Coronary artery (tissue), 2 donors: ENCODE results near the gene PAMR1.

Source experiments
- DNase-seq: peaks from one replicate; pipeline ENCODE4 v3.0.0-alpha.2; 2017; ENCODE audit warnings: low spot score
- H3K27ac ChIP-seq, 2 donors: fragments of 200-600 bp; sonication (generic); one replicate each; pipeline ENCODE4 v1.5.1; 2016 to 2019
- H3K4me3 ChIP-seq: fragments of 200-600 bp; sonication (generic); 2 replicates; pipeline ENCODE4 v1.5.1; 2016; ENCODE audit warnings: mild to moderate bottlenecking, moderate library complexity
- TF ChIP-seq, protein P1 (sequence below): fragments of 200-600 bp; sonication (generic); IDR thresholded peaks from one replicate; pipeline ENCODE4 v1.5.1; 2019; ENCODE audit warnings: antibody characterized with exemption

PAMR1 gene

DNA sequence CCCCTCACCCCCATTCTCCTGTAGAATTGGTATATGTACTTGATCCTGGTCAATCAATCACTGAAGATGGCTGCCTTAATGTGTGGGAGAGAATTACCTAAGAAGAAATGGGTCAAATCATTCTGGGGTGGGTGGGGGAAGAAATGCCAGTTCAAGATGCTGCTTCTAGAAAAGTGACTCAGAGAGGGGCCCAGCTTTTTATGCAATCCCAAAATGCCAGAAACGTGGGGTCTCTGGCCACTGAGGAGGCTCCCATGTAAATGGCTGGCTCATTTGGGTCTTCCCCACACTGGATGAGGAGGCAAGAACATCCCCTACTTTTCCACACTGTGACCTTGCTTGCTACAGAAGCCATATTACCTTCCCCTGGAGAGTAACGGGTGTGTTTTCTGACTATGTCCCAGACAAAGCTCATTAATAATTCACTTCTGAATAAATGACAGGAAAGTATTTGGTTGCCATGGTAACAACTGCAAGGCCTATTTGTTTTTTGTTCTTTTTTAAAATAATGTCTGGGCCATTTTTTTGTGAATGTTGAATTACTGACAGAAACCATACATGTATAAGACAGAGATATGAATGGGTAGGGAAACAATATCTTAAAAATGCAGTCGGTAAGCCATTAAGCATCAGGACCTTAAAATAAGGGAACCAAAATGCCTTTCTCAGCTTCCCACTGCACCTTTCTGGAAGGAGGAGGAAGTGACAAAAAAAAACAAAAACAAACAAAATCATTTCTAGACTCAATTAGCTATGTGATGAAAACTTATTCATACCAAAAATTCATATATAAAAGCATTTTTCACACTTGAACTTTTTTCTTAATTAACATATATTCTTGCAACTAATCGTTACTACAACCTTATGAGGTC lies 138.1 kb downstream of the PAMR1 start:
- TF ChIP-seq, protein P1, sequence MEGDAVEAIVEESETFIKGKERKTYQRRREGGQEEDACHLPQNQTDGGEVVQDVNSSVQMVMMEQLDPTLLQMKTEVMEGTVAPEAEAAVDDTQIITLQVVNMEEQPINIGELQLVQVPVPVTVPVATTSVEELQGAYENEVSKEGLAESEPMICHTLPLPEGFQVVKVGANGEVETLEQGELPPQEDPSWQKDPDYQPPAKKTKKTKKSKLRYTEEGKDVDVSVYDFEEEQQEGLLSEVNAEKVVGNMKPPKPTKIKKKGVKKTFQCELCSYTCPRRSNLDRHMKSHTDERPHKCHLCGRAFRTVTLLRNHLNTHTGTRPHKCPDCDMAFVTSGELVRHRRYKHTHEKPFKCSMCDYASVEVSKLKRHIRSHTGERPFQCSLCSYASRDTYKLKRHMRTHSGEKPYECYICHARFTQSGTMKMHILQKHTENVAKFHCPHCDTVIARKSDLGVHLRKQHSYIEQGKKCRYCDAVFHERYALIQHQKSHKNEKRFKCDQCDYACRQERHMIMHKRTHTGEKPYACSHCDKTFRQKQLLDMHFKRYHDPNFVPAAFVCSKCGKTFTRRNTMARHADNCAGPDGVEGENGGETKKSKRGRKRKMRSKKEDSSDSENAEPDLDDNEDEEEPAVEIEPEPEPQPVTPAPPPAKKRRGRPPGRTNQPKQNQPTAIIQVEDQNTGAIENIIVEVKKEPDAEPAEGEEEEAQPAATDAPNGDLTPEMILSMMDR: no peak
- no peak for DNase-seq
- H3K27ac ChIP-seq: no peak overlapping the region

DNA sequence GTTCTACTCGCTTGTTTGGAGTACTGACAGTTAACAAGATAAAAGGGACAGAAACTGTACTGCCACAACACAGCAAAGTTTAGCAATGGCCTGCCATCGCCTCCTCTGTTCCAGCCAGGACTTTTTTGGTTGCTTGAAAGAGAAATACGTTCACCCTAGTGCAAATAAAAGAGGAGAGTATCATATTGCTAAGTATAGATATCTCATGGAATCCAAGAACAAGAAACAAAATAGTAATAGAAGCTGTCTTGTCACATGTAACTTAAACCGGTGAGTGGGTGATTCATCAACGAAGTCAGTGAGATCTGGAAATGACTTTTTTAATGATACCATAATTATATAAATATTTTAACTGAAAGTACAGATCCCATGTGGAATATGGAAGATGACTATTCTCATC lies 141.5 kb downstream of the PAMR1 start:
- no peak overlapping the region for H3K4me3 ChIP-seq
- no peak for DNase-seq
- TF ChIP-seq, protein P1: no peak
- H3K27ac ChIP-seq: no peak overlapping the region

More for the DNA sequence above, 138.1 kb downstream of the PAMR1 start:
- H3K4me3 ChIP-seq: no peak overlapping the region
